A549 (cell line): ENCODE results near the gene DVL2. TPM values are rescaled to one million over a fixed set of nuclear protein-coding genes. Genes with fewer than 3 reads are reported as not detected.

Experiments used
- ATAC-seq, 2 experiments: fragments of 200-7000 bp in 1 of 2; fragments of >200 bp in 1 of 2; cut with Nextera tagmentation in 1 of 2; cut with Tn5 transposase in 1 of 2; 3 replicates each; pipeline versions ENCODE4 v1.8.0 to v1.9.1; 2018 to 2020; ENCODE audit warnings: mild to moderate bottlenecking in 1 of 2, moderate library complexity in 1 of 2
- CTCF ChIA-PET: fragments of 300-600 bp; sonication (Branson Sonifier 250); formaldehyde crosslinking; extraction: SDS; loops from one replicate; lab custom pipeline; 2021; ENCODE audit warnings: antibody characterized with exemption, inconsistent platforms; lab: Yijun Ruan, JAX
- POLR2A ChIA-PET: fragments of 350-600 bp; formaldehyde crosslinking; extraction: SDS; loops from one replicate; lab custom pipeline; 2021; ENCODE audit warnings: antibody characterized with exemption, inconsistent platforms; lab: Yijun Ruan, JAX
- DNase-seq, 2 experiments: peaks; one replicate each; pipeline versions ENCODE4 v3.0.0 to v3.0.0-alpha.2; 2011 to 2016; ENCODE audit warnings: low read depth in 1 of 2, low spot score in 1 of 2
- FAIRE-seq: peaks from 2 replicates; lab custom pipeline; 2011; peaks lifted over from hg19 to GRCh38; lab: Jason Lieb, UNC
- H3K27ac ChIP-seq, 2 experiments: fragments of >200 bp; sonication (Bioruptor Twin); formaldehyde crosslinking; 3 replicates each; pipeline ENCODE4 v1.5.1; 2016 to 2017
- H3K4me1 ChIP-seq: fragments of >200 bp; sonication (Bioruptor Twin); formaldehyde crosslinking; 3 replicates; pipeline ENCODE4 v1.6.1; 2016
- H3K4me2 ChIP-seq: fragments of >200 bp; sonication (Bioruptor Twin); formaldehyde crosslinking; 3 replicates; pipeline ENCODE4 v1.6.1; 2016
- H3K4me3 ChIP-seq: fragments of >200 bp; sonication (Bioruptor Twin); formaldehyde crosslinking; 3 replicates; pipeline ENCODE4 v1.5.1; 2016
- H3K9me3 ChIP-seq: fragments of >200 bp; sonication (Bioruptor Twin); formaldehyde crosslinking; 3 replicates; pipeline ENCODE4 v1.6.1; 2016
- CBX2 ChIP-seq: fragments of 200-600 bp; sonication (generic); IDR thresholded peaks from 2 replicates; pipeline ENCODE4 v1.6.1; 2016; ENCODE audit warnings: low read depth, mild to moderate bottlenecking, borderline replicate concordance
- CBX8 ChIP-seq: fragments of 200-600 bp; sonication (generic); IDR thresholded peaks from 2 replicates; pipeline ENCODE4 v1.6.1; 2016
- CHD4 ChIP-seq: fragments of 200-600 bp; sonication (generic); IDR thresholded peaks from 2 replicates; pipeline ENCODE4 v1.6.1; 2016; ENCODE audit warnings: antibody characterized with exemption, mild to moderate bottlenecking, borderline replicate concordance
- CTCF ChIP-seq: fragments of >200 bp; sonication (Bioruptor Twin); formaldehyde crosslinking; IDR thresholded peaks from 3 replicates; pipeline ENCODE4 v1.5.1; 2016
- EHMT2 ChIP-seq: fragments of 200-600 bp; sonication (generic); IDR thresholded peaks from 2 replicates; pipeline ENCODE4 v1.6.1; 2016; ENCODE audit warnings: antibody characterized with exemption, low read depth, mild to moderate bottlenecking, moderate library complexity
- HES2 ChIP-seq: fragments of >200 bp; sonication (Bioruptor Twin); formaldehyde crosslinking; IDR thresholded peaks from 2 replicates; pipeline ENCODE4 v1.6.1; 2016
- HEYL ChIP-seq: fragments of 250-450 bp; sonication (Bioruptor Pico); IDR thresholded peaks from 2 replicates; pipeline ENCODE4 v1.8.0; 2021; ENCODE audit warnings: mild to moderate bottlenecking, moderate library complexity
- JUN ChIP-seq, 2 experiments: fragments of >200 bp; sonication (Bioruptor Twin); formaldehyde crosslinking; IDR thresholded peaks; 2 replicates in 1 of 2; 3 replicates in 1 of 2; pipeline ENCODE4 v1.6.1; 2016 to 2017
- MAX ChIP-seq: IDR thresholded peaks from 2 replicates; pipeline ENCODE4 v1.6.1; 2012
- POLR2AphosphoS2 ChIP-seq: conservative IDR thresholded peaks from 2 replicates; pipeline ENCODE4 v1.6.1; 2012; ENCODE audit warnings: low read length, improper control_type of control experiment, inconsistent platforms
- RAD21 ChIP-seq, 2 experiments: fragments of >200 bp in 1 of 2; sonication (Bioruptor Twin) in 1 of 2; formaldehyde crosslinking in 1 of 2; IDR thresholded peaks in 1 of 2; conservative IDR thresholded peaks in 1 of 2; 2 replicates in 1 of 2; 3 replicates in 1 of 2; pipeline ENCODE4 v1.6.1; 2012 to 2018; ENCODE audit warnings: inconsistent platforms in 1 of 2
- RARB ChIP-seq: fragments of 250-450 bp; sonication (Bioruptor Pico); IDR thresholded peaks from 2 replicates; pipeline ENCODE4 v1.8.0; 2021; ENCODE audit warnings: mild to moderate bottlenecking, moderate library complexity
- RCOR1 ChIP-seq: fragments of 150-350 bp; IDR thresholded peaks from 2 replicates; pipeline ENCODE4 v1.6.1; 2014; ENCODE audit warnings: antibody characterized with exemption, low read length, low read depth
- RFX5 ChIP-seq: fragments of 450-650 bp; IDR thresholded peaks from 2 replicates; pipeline ENCODE4 v1.7.1; 2014; ENCODE audit warnings: antibody characterized with exemption, mild to moderate bottlenecking, moderate library complexity
- TFCP2L1 ChIP-seq: fragments of 250-450 bp; sonication (Bioruptor Pico); IDR thresholded peaks from 2 replicates; pipeline ENCODE4 v1.5.0; 2021; ENCODE audit warnings: mild to moderate bottlenecking
- ZFP36 ChIP-seq: fragments of 450-650 bp; IDR thresholded peaks from 2 replicates; pipeline ENCODE4 v1.6.1; 2014; ENCODE audit warnings: borderline replicate concordance; ENCODE audit not compliant: partially characterized antibody
- ZNF302 ChIP-seq: fragments of 250-450 bp; sonication (Bioruptor Pico); IDR thresholded peaks from 2 replicates; pipeline ENCODE4 v1.9.0; 2021; ENCODE audit warnings: inconsistent platforms, mild to moderate bottlenecking, moderate library complexity
- WGBS: methylation state at CpG from one replicate; pipeline ENCODE4 v1.1.6; 2017; ENCODE audit errors: missing lambda C conversion rate; 5-methylcytosine and 5-hydroxymethylcytosine counted together
- polyA plus RNA-seq, 4 experiments: library from polyadenylated mRNA; depleted of rRNA in 3 of 4; stranded (reverse); fragments of >200 nt; fragmentation: RNase III in 1 of 4; extraction: RNeasy Plus Mini Kit Qiagen cat#74134 plus additional on column Dnase treatment in 1 of 4; gene quantifications; 2 replicates in 3 of 4; 3 replicates in 1 of 4; pipeline ENCODE4 v1.2.3, GENCODE V29; 2011 to 2017
- TF ChIP-seq, protein P1 (sequence below): fragments of 450-650 bp; IDR thresholded peaks from 2 replicates; pipeline ENCODE4 v1.6.1; 2014; ENCODE audit warnings: antibody characterized with exemption
- TF ChIP-seq, protein P2 (sequence below): fragments of 250-450 bp; sonication (Bioruptor Pico); IDR thresholded peaks from 2 replicates; pipeline ENCODE4 v1.5.0; 2020; ENCODE audit warnings: low read depth, mild to moderate bottlenecking, moderate library complexity
- TF ChIP-seq, protein P3 (sequence below): fragments of >200 bp; sonication (Bioruptor Twin); formaldehyde crosslinking; IDR thresholded peaks from 3 replicates; pipeline ENCODE4 v1.6.1; 2016

DVL2 gene
- polyA plus RNA-seq, 2 of the 4 experiments (the other 2 are of a cell fraction) = 5.7 to 40.4 TPM

DNA sequence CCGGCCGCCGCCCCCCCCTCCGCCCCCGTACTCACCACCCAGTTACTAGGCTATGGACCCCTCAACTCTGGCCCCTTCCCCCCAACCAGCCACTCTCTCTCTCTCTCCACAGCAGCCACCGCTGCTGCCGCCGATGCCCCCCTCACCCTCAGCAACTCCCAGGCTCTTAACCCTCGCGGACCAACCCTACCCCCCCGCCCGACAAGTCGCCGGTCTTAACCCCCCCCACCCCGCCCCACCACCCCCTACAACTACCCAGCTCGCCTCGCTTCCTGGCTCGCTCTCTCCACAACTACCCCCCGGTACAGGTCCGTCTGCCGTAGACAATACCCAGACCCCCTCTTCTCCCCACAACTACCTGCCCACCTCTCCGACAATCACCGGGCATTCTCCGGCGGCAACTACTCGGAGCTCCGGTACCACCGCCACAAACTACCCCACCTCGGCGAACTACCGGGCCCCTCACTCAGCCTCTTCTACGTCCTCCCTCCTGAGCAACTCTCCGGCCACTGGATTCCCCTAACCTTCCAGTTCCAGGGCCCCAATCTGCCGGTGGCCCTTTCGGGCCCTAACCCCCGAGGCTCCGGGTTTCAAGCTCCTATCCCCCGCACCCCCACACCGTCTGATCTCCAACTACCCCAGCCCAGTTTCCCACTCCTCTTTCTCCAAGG is 4.2 kb upstream of the DVL2 start:
- ATAC-seq (0 out of 6 replicates have a peak, but pooled peaks of 1 of the 2 experiments have one; percentile 0), DNase-seq (peak; percentile 64 to 65), FAIRE-seq (no peak)
- ChIA-PET POLR2A (interaction anchor here (0.9 to 6.9 kb wide), 4 partner anchors 13 to 21 kb away, joined by 3 to 63 read pairs (median 6); partner anchors contain the start of genes ACADVL, CTDNEP1, DLG4 and ELP5), CTCF (interaction anchor here (1.1 to 17.3 kb wide), 2 partner anchors 17 to 24 kb away, joined by 3 to 169 read pairs; partner anchors contain the start of genes ACADVL and DLG4)
- peak overlapping the region; percentile 98 to 100 for H3K27ac ChIP-seq
- H3K4me3 ChIP-seq = peak overlapping the region; percentile 99
- 1% methylated on average over 25 of the region's 39 CpGs for WGBS
- peaks cover 51% of the 10 kb centered on the region for H3K4me1 ChIP-seq
- no peaks in the 10 kb centered on the region for H3K9me3 ChIP-seq
- no peak for TF ChIP-seq JUN (IDR thresholded peaks at IDR 0.05)
- no peak for TF ChIP-seq ZFP36
- TF ChIP-seq TFCP2L1 (CRISPR knock-in tag) = no peak
- no peak for TF ChIP-seq HEYL (CRISPR knock-in tag)
- TF ChIP-seq RAD21 (conservative IDR thresholded peaks at IDR 0.05 in 1 of 2, IDR thresholded peaks at IDR 0.05 in 1 of 2) = no peak
- TF ChIP-seq, protein P1, sequence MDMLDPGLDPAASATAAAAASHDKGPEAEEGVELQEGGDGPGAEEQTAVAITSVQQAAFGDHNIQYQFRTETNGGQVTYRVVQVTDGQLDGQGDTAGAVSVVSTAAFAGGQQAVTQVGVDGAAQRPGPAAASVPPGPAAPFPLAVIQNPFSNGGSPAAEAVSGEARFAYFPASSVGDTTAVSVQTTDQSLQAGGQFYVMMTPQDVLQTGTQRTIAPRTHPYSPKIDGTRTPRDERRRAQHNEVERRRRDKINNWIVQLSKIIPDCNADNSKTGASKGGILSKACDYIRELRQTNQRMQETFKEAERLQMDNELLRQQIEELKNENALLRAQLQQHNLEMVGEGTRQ = no peak
- TF ChIP-seq HES2 = no peak
- TF ChIP-seq, protein P2, sequence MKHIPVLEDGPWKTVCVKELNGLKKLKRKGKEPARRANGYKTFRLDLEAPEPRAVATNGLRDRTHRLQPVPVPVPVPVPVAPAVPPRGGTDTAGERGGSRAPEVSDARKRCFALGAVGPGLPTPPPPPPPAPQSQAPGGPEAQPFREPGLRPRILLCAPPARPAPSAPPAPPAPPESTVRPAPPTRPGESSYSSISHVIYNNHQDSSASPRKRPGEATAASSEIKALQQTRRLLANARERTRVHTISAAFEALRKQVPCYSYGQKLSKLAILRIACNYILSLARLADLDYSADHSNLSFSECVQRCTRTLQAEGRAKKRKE (CRISPR knock-in tag) = no peak
- no peak for TF ChIP-seq CHD4
- no peak for TF ChIP-seq RCOR1
- TF ChIP-seq ZNF302 (CRISPR knock-in tag) = no peak
- TF ChIP-seq, protein P3, sequence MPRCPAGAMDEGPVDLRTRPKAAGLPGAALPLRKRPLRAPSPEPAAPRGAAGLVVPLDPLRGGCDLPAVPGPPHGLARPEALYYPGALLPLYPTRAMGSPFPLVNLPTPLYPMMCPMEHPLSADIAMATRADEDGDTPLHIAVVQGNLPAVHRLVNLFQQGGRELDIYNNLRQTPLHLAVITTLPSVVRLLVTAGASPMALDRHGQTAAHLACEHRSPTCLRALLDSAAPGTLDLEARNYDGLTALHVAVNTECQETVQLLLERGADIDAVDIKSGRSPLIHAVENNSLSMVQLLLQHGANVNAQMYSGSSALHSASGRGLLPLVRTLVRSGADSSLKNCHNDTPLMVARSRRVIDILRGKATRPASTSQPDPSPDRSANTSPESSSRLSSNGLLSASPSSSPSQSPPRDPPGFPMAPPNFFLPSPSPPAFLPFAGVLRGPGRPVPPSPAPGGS = no peak; the same call in 2 of the 3 replicates
- no peak for TF ChIP-seq CBX2
- TF ChIP-seq CTCF = no peak
- no peak for TF ChIP-seq RARB (CRISPR knock-in tag)
- TF ChIP-seq EHMT2 = no peak
- TF ChIP-seq CBX8 = no peak
- no peak for TF ChIP-seq POLR2AphosphoS2
- TF ChIP-seq RFX5 = no peak
- no peak for TF ChIP-seq MAX
- TF ChIP-seq, all 56 proteins: peak for 0
- peak overlapping the region; percentile 69 for H3K4me2 ChIP-seq
